A673 (cell line): ENCODE results near the gene SPATA2L. TPM values are rescaled to one million over a fixed set of nuclear protein-coding genes. Genes with fewer than 3 reads are reported as not detected.

Experiments used
- BruUV-seq: library from RNA; stranded (reverse); fragments of 400-500 nt; replicated peaks from 2 replicates; lab custom pipeline; 2021; lab: Mats Ljungman, UMichigan
- CTCF ChIA-PET: fragments of 300-600 bp; sonication (Branson Sonifier 250); formaldehyde crosslinking; loops from one replicate; lab custom pipeline; 2022; ENCODE audit warnings: antibody characterized with exemption; lab: Charles Lee
- POLR2A ChIA-PET: fragments of 300-600 bp; sonication (Branson Sonifier 250); formaldehyde crosslinking; loops from one replicate; lab custom pipeline; 2022; ENCODE audit warnings: antibody characterized with exemption; ENCODE audit not compliant: low non-redundant PET; lab: Charles Lee
- DNase-seq: peaks from one replicate; pipeline ENCODE4 v3.0.0-alpha.2; 2015; ENCODE audit warnings: low spot score
- H3K27ac ChIP-seq: fragments of 200-600 bp; sonication (generic); 2 replicates; pipeline ENCODE4 v1.5.1; 2016; ENCODE audit warnings: mixed run types, low read depth, mild to moderate bottlenecking, mixed read lengths, antibody characterized with exemption, low read length; ENCODE audit not compliant: poor library complexity, severe bottlenecking
- H3K27me3 ChIP-seq: fragments of 200-600 bp; sonication (generic); replicated peaks from 2 replicates; pipeline ENCODE4 v1.6.1; 2017; ENCODE audit warnings: mixed run types, low read depth, mild to moderate bottlenecking, mixed read lengths, antibody characterized with exemption, low read length; ENCODE audit not compliant: insufficient read depth, poor library complexity
- H3K36me3 ChIP-seq: fragments of 200-600 bp; sonication (generic); 2 replicates; pipeline ENCODE4 v1.6.1; 2016; ENCODE audit warnings: mixed run types, mild to moderate bottlenecking, mixed read lengths, antibody characterized with exemption, low read length; ENCODE audit not compliant: insufficient read depth, poor library complexity, severe bottlenecking
- H3K4me1 ChIP-seq: fragments of 200-600 bp; sonication (generic); 2 replicates; pipeline ENCODE4 v1.6.1; 2017; ENCODE audit warnings: mixed run types, mild to moderate bottlenecking, mixed read lengths, antibody characterized with exemption, low read length; ENCODE audit not compliant: insufficient read depth, poor library complexity, severe bottlenecking
- H3K4me3 ChIP-seq: fragments of 200-600 bp; sonication (generic); 2 replicates; pipeline ENCODE4 v1.5.1; 2016; ENCODE audit warnings: low read depth, mixed run types, mild to moderate bottlenecking, mixed read lengths, low read length; ENCODE audit not compliant: poor library complexity, severe bottlenecking
- H3K9me3 ChIP-seq: fragments of 200-600 bp; sonication (generic); 2 replicates; pipeline ENCODE4 v1.6.1; 2016; ENCODE audit warnings: mixed run types, low read depth, mild to moderate bottlenecking, mixed read lengths, antibody characterized with exemption, low read length; ENCODE audit not compliant: poor library complexity, severe bottlenecking
- CTCF ChIP-seq: fragments of 300-800, 200-600 bp; sonication (generic); conservative IDR thresholded peaks from 2 replicates; pipeline ENCODE4 v1.5.1; 2017; ENCODE audit warnings: low read depth, mild to moderate bottlenecking, antibody characterized with exemption, low read length, moderate library complexity, mixed read lengths
- EZH2 ChIP-seq: fragments of 200-600 bp; sonication (generic); IDR thresholded peaks from 2 replicates; pipeline ENCODE4 v1.6.1; 2017; ENCODE audit warnings: borderline replicate concordance, low read depth, mild to moderate bottlenecking, mixed read lengths, antibody characterized with exemption, low read length; ENCODE audit not compliant: poor library complexity, severe bottlenecking
- intact Hi-C: fragments of 100-400 bp; cut with micrococcal nuclease; formaldehyde crosslinking; loops from one replicate; pipeline ENCODE4 v1.10.0; 2022; ENCODE audit not compliant: unreplicated experiment
- total RNA-seq: library from RNA; stranded (reverse); gene quantifications from 2 replicates; pipeline ENCODE4 v1.2.3, GENCODE V29; 2021

SPATA2L gene
- total RNA-seq, 1 experiment from 2014 or later: 19.1 TPM

- Histone ChIP-seq H3K36me3 (no peaks in the 10 kb centered on the region), H3K27ac (no peak overlapping the region), H3K4me3 (no peak overlapping the region), H3K9me3 (no peaks in the 10 kb centered on the region), H3K4me1 (peaks cover 3% of the 10 kb centered on the region), H3K27me3 (no peaks in the 10 kb centered on the region)
- TF ChIP-seq CTCF (no peak), EZH2 (no peak)
- DNase-seq: no peak
- ChIA-PET CTCF (no interaction called here), POLR2A (no interaction called here)
- no TSS peak for BruUV-seq
- intact Hi-C loops: no loop called here
These were observed 31.8 kb downstream of the SPATA2L start for GRCh38 chr16:89669755-89670154.

- peaks cover 3% of the 10 kb centered on the region for H3K4me1 ChIP-seq
- H3K27ac ChIP-seq: no peak overlapping the region
- no TSS peak for BruUV-seq
- peaks cover 4% of the 10 kb centered on the region for H3K36me3 ChIP-seq
- POLR2A ChIA-PET: no interaction called here
- intact Hi-C loops: no loop called here
- no peak for DNase-seq
- H3K27me3 ChIP-seq: no peaks in the 10 kb centered on the region
- H3K4me3 ChIP-seq: no peak overlapping the region
- CTCF ChIA-PET: no interaction called here
- TF ChIP-seq CTCF (no peak), EZH2 (no peak)
- no peaks in the 10 kb centered on the region for H3K9me3 ChIP-seq
These were observed 32.7 kb downstream of the SPATA2L start for GRCh38 chr16:89668790-89669158.

GRCh38 chr16:89667633-89668032, 33.9 kb downstream of the SPATA2L start:
- ChIA-PET POLR2A (no interaction called here), CTCF (no interaction called here)
- no peak overlapping the region for H3K4me3 ChIP-seq
- intact Hi-C loops: no loop called here
- BruUV-seq: no TSS peak
- no peaks in the 10 kb centered on the region for H3K27me3 ChIP-seq
- TF ChIP-seq CTCF (no peak), EZH2 (no peak)
- H3K27ac ChIP-seq: no peak overlapping the region
- DNase-seq: no peak
- no peaks in the 10 kb centered on the region for H3K9me3 ChIP-seq
- H3K36me3 ChIP-seq: peaks cover 5% of the 10 kb centered on the region
- peaks cover 3% of the 10 kb centered on the region for H3K4me1 ChIP-seq
